ENCODE data around the gene NRP1. TPM values are rescaled to one million over a fixed set of nuclear protein-coding genes. Genes with fewer than 3 reads are reported as not detected.

The NRP1 gene
- total RNA-seq, 4 donors from 2014 or later: 45.7 to 90.0 (median 57.7) TPM

GRCh38 chr10:33298893-33299292 lies 35.6 kb downstream of the NRP1 start:
- Histone ChIP-seq H3K4me3 (no peak overlapping the region), H3K4me1 (peaks cover 0 to 55% (median 0%) of the 10 kb centered on the region in 4 donors), H3K9me3 (no peaks in the 10 kb centered on the region), H3K27me3 (no peaks in the 10 kb centered on the region), H3K36me3 (no peaks in the 10 kb centered on the region), H3K27ac (peak overlapping the region in 3 of 4 donors; percentile 0 to 64 (median 60))
- no peak for DNase-seq (ENCODE audit: low spot score in 2 of 2)
- TF ChIP-seq POLR2A (IDR thresholded peaks at IDR 0.05) (no peak), EP300 (IDR thresholded peaks at IDR 0.05) (no peak)
- TF ChIP-seq, protein P1, sequence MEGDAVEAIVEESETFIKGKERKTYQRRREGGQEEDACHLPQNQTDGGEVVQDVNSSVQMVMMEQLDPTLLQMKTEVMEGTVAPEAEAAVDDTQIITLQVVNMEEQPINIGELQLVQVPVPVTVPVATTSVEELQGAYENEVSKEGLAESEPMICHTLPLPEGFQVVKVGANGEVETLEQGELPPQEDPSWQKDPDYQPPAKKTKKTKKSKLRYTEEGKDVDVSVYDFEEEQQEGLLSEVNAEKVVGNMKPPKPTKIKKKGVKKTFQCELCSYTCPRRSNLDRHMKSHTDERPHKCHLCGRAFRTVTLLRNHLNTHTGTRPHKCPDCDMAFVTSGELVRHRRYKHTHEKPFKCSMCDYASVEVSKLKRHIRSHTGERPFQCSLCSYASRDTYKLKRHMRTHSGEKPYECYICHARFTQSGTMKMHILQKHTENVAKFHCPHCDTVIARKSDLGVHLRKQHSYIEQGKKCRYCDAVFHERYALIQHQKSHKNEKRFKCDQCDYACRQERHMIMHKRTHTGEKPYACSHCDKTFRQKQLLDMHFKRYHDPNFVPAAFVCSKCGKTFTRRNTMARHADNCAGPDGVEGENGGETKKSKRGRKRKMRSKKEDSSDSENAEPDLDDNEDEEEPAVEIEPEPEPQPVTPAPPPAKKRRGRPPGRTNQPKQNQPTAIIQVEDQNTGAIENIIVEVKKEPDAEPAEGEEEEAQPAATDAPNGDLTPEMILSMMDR (IDR thresholded peaks at IDR 0.05): no peak
- WGBS, 2 donors: 65 to 77% methylated on average over 2 of the region's 2 CpGs

GRCh38 chr10:33298110-33298509 lies 36.4 kb downstream of the NRP1 start:
- no peaks in the 10 kb centered on the region for H3K9me3 ChIP-seq
- WGBS, 2 donors: 61 to 77% methylated on average over 6 of the region's 6 CpGs
- TF ChIP-seq EP300 (IDR thresholded peaks at IDR 0.05): no peak
- TF ChIP-seq, protein P1 (IDR thresholded peaks at IDR 0.05): no peak
- no peak for TF ChIP-seq POLR2A (IDR thresholded peaks at IDR 0.05)
- no peak overlapping the region for H3K4me3 ChIP-seq
- H3K27ac ChIP-seq: peak overlapping the region in 2 of 4 donors; percentile 60 to 64
- no peaks in the 10 kb centered on the region for H3K27me3 ChIP-seq
- H3K4me1 ChIP-seq: peaks cover 0 to 58% (median 2%) of the 10 kb centered on the region in 4 donors
- no peak for DNase-seq (ENCODE audit: low spot score in 2 of 2)
- H3K36me3 ChIP-seq: no peaks in the 10 kb centered on the region

DNA sequence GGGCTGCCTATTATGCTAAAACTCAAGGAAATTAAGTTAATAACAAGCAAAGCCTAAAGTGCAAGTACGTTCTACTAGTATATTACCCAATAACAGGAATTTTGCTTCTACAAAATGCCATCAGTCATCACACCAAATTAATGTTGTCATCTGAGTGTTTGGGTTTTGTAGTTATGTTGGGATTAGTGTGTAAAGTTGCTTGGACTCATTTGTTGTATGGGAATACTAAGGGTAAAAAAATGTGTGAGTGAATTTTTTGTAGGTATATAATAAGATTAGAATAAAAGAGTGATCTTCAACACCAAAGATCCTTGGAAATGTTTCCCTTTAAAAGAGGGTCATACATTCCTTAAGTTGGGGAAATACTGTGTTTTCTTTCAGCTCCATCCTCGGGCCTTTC lies 38.6 kb downstream of the NRP1 start:
- TF ChIP-seq EP300 (IDR thresholded peaks at IDR 0.05) (no peak), POLR2A (IDR thresholded peaks at IDR 0.05) (no peak)
- TF ChIP-seq, protein P1 (IDR thresholded peaks at IDR 0.05): no peak
- Histone ChIP-seq H3K9me3 (no peaks in the 10 kb centered on the region), H3K36me3 (no peaks in the 10 kb centered on the region), H3K4me3 (no peak overlapping the region), H3K27ac (peak overlapping the region in 1 of 4 donors; percentile 59), H3K4me1 (peaks cover 0 to 59% (median 10%) of the 10 kb centered on the region in 4 donors), H3K27me3 (no peaks in the 10 kb centered on the region)
- 56 to 72% methylated on average over 2 of the region's 2 CpGs for WGBS, 2 donors
- DNase-seq (ENCODE audit: low spot score in 2 of 2): no peak

DNA sequence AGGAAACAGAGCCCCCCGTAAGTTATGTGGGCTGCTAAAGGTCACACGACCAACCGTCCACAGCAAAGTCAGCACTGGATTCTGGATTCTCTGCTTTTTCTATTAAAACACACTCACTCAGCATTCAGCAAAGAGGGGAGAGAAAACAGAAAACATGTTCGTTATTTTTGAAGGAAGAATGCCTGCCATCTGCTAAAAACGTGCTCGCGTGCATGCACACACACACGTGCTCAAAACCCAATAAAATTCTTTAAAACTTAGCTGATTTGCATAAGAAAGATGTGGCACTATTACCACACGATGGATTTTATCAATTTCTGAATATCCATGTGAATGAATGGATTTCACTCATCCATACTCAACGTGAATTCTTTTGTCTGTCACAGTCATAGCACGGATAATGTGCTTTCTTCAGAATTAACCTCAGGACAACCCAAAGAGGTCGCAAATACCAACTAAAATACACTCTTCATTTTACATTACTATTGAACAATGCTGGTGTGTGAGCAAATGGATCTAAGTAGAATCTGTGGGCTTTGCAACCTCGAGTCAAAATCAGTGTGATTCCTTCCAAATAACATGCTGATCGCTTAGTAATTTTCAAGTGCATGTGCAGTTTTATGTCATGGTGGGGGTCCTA lies 40.8 kb downstream of the NRP1 start:
- TF ChIP-seq EP300 (IDR thresholded peaks at IDR 0.05) (no peak), POLR2A (IDR thresholded peaks at IDR 0.05) (no peak)
- TF ChIP-seq, protein P1 (IDR thresholded peaks at IDR 0.05): no peak
- Histone ChIP-seq H3K4me3 (no peak overlapping the region), H3K27me3 (no peaks in the 10 kb centered on the region), H3K36me3 (no peaks in the 10 kb centered on the region), H3K27ac (peak overlapping the region in 1 of 4 donors; percentile 52), H3K9me3 (no peaks in the 10 kb centered on the region), H3K4me1 (peaks cover 0 to 54% (median 12%) of the 10 kb centered on the region in 4 donors)
- no peak for DNase-seq (ENCODE audit: low spot score in 2 of 2)
- WGBS, 2 donors: 52 to 55% methylated on average over 14 of the region's 14 CpGs

- peak overlapping the region in 1 of 4 donors; percentile 52 for H3K27ac ChIP-seq
- DNase-seq (ENCODE audit: low spot score in 2 of 2): no peak
- TF ChIP-seq, protein P1 (IDR thresholded peaks at IDR 0.05): no peak
- peaks cover 0 to 48% (median 12%) of the 10 kb centered on the region in 4 donors for H3K4me1 ChIP-seq
- no peaks in the 10 kb centered on the region for H3K36me3 ChIP-seq
- no peaks in the 10 kb centered on the region for H3K9me3 ChIP-seq
- no peak overlapping the region for H3K4me3 ChIP-seq
- no peaks in the 10 kb centered on the region for H3K27me3 ChIP-seq
- WGBS, 2 donors: 38 to 60% methylated on average over 3 of the region's 3 CpGs
Measured at GRCh38 chr10:33293076-33293475, 41.4 kb downstream of the NRP1 start.
